HL-60 (cell line): Measurements from ENCODE around the gene ENG.

Experiments
- POLR2AphosphoS5 ChIP-seq: IDR thresholded peaks from 2 replicates; pipeline ENCODE4 v1.6.1; 2012; ENCODE audit warnings: low read depth
- SPI1 ChIP-seq: IDR thresholded peaks from 2 replicates; pipeline ENCODE4 v1.6.1; 2012; ENCODE audit warnings: low read depth, mild to moderate bottlenecking, borderline replicate concordance
- TF ChIP-seq, protein P1 (sequence below): IDR thresholded peaks from one replicate; pipeline ENCODE4 v1.5.1; 2011; ENCODE audit warnings: low read length, control low read depth, inconsistent platforms; ENCODE audit not compliant: insufficient read depth
- TF ChIP-seq, protein P2 (sequence below): IDR thresholded peaks from 2 replicates; pipeline ENCODE4 v1.6.1; 2012; ENCODE audit warnings: low read depth; ENCODE audit not compliant: insufficient replicate concordance

DNA sequence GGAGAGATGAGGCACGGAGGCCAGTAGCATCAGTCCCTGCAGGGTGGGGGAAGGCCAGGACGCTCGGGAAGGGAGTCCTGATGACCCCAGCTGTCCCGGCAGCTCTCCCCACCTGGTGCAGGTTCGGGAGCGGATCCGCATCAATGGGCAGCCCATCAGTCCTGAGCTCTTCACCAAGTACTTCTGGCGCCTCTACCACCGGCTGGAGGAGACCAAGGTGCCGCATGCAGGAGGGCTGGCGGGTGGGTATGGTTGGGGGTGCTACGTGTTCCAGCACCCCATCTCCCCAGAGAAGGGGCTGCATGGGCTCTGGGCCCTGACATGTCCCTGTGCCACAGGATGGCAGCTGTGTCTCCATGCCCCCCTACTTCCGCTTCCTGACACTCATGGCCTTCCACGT lies 47.6 kb downstream of the ENG start:
- TF ChIP-seq, protein P1, sequence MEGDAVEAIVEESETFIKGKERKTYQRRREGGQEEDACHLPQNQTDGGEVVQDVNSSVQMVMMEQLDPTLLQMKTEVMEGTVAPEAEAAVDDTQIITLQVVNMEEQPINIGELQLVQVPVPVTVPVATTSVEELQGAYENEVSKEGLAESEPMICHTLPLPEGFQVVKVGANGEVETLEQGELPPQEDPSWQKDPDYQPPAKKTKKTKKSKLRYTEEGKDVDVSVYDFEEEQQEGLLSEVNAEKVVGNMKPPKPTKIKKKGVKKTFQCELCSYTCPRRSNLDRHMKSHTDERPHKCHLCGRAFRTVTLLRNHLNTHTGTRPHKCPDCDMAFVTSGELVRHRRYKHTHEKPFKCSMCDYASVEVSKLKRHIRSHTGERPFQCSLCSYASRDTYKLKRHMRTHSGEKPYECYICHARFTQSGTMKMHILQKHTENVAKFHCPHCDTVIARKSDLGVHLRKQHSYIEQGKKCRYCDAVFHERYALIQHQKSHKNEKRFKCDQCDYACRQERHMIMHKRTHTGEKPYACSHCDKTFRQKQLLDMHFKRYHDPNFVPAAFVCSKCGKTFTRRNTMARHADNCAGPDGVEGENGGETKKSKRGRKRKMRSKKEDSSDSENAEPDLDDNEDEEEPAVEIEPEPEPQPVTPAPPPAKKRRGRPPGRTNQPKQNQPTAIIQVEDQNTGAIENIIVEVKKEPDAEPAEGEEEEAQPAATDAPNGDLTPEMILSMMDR, result no peak
- TF ChIP-seq, protein P2, sequence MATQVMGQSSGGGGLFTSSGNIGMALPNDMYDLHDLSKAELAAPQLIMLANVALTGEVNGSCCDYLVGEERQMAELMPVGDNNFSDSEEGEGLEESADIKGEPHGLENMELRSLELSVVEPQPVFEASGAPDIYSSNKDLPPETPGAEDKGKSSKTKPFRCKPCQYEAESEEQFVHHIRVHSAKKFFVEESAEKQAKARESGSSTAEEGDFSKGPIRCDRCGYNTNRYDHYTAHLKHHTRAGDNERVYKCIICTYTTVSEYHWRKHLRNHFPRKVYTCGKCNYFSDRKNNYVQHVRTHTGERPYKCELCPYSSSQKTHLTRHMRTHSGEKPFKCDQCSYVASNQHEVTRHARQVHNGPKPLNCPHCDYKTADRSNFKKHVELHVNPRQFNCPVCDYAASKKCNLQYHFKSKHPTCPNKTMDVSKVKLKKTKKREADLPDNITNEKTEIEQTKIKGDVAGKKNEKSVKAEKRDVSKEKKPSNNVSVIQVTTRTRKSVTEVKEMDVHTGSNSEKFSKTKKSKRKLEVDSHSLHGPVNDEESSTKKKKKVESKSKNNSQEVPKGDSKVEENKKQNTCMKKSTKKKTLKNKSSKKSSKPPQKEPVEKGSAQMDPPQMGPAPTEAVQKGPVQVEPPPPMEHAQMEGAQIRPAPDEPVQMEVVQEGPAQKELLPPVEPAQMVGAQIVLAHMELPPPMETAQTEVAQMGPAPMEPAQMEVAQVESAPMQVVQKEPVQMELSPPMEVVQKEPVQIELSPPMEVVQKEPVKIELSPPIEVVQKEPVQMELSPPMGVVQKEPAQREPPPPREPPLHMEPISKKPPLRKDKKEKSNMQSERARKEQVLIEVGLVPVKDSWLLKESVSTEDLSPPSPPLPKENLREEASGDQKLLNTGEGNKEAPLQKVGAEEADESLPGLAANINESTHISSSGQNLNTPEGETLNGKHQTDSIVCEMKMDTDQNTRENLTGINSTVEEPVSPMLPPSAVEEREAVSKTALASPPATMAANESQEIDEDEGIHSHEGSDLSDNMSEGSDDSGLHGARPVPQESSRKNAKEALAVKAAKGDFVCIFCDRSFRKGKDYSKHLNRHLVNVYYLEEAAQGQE, result no peak
- no peak for TF ChIP-seq POLR2AphosphoS5
- no peak for TF ChIP-seq SPI1
